Pancreas (tissue), 10 donors: Measurements from ENCODE around the gene SRRM3. TPM values are rescaled to one million over a fixed set of nuclear protein-coding genes. Genes with fewer than 3 reads are reported as not detected.

Experiments
- ATAC-seq, 4 donors: fragments of 200-7000 bp; cut with Tn5 transposase; one replicate each; pipeline versions ENCODE4 v1.8.0 to v1.9.1; 2020; ENCODE audit warnings: mild to moderate bottlenecking in 4 of 4, moderate library complexity in 4 of 4
- DNase-seq, 6 donors: peaks; one replicate each; pipeline ENCODE4 v3.0.0-alpha.2; 2020
- FAIRE-seq: peaks from 2 replicates; lab custom pipeline; 2012; peaks lifted over from hg19 to GRCh38; lab: Jason Lieb, UNC
- H3K27ac ChIP-seq, 4 donors: fragments of 200-600 bp; sonication (generic); 1 replicate in 3 of 4; 2 replicates in 1 of 4; pipeline versions ENCODE4 v1.5.0 to v1.8.0; 2020
- H3K27me3 ChIP-seq, 4 donors: fragments of 200-600 bp; one replicate each; pipeline ENCODE4 v1.8.0; 2021
- H3K36me3 ChIP-seq, 3 donors: fragments of 200-600 bp; sonication (generic) in 1 of 3; one replicate each; pipeline versions ENCODE4 v1.5.0 to v1.8.0; 2020 to 2021
- H3K4me1 ChIP-seq, 3 donors: fragments of 200-600 bp; one replicate each; pipeline ENCODE4 v1.8.0; 2021
- H3K4me3 ChIP-seq, 4 donors: fragments of 200-600 bp; sonication (generic) in 2 of 4; one replicate each; pipeline versions ENCODE4 v1.5.0 to v1.8.0; 2020 to 2021
- H3K9me3 ChIP-seq, 4 donors: fragments of 200-600 bp; one replicate each; pipeline ENCODE4 v1.8.0; 2021
- CTCF ChIP-seq, 4 donors: fragments of 200-600 bp; sonication (generic) in 3 of 4; IDR thresholded peaks; one replicate each; pipeline versions ENCODE4 v1.5.0 to v1.8.0; 2021; ENCODE audit warnings: antibody characterized with exemption in 4 of 4
- WGBS, 2 donors: extraction: QIAGEN DNeasy Blood & Tissue Kit; methylation state at CpG; one replicate each; pipeline ENCODE4 v1.1.7; 2013; 5-methylcytosine and 5-hydroxymethylcytosine counted together
- intact Hi-C, 3 donors: fragments of 100-400 bp; cut with DNase I; formaldehyde crosslinking; loops; one replicate each; pipeline versions ENCODE4 v1.11.1 to v1.14.2; 2022
- polyA plus RNA-seq, 2 donors: library from polyadenylated mRNA; stranded (reverse); fragments of 200-250 nt; gene quantifications; one replicate each; pipeline ENCODE4 v1.2.3, GENCODE V29; 2013
- total RNA-seq, 6 donors: library from RNA; stranded (reverse); fragmentation: NEBNext Ultra II Directional in 4 of 6; extraction: Animal tissue kit (Norgen Biotek cat#: 25700) in 4 of 6; gene quantifications; one replicate each; pipeline versions ENCODE4 v1.2.1 to v1.2.4, GENCODE V29; 2021 to 2023
- donor health status: healthy with polysubstance abuse.
- donor health status: DM: no; HTN: no; CAD: no; lungs with moderate emphysema.
- donor health status: DM: no; HTN: no; CAD: no.
- donor health status: control.
- donor health status: control.
- donor health status: Bipolar disorder and iron deficiency.
- donor health status: DM: yes; HTN: yes; CAD: no.
- donor health status: DM: no; HTN: no; CAD: no.
- donor health status: DM: no; HTN: no; CAD: no.
- donor health status: DM: yes; HTN: yes; CAD: no.

SRRM3 gene
- total and polyA plus RNA-seq, 8 donors = 1.2 to 10.4 (median 2.0) TPM

- Histone ChIP-seq H3K27me3 (no peaks in the 10 kb centered on the region), H3K27ac (no peak overlapping the region), H3K4me1 (no peaks in the 10 kb centered on the region), H3K36me3 (no peaks in the 10 kb centered on the region), H3K9me3 (no peaks in the 10 kb centered on the region), H3K4me3 (no peak overlapping the region)
- intact Hi-C loops = no loop called here
- no peak for ATAC-seq
- no peak for DNase-seq
- no peak for FAIRE-seq
- 83 to 88% methylated on average over 10 of the region's 10 CpGs for WGBS, 2 donors
- no peak for TF ChIP-seq CTCF (IDR thresholded peaks at IDR 0.05)
Observed at GRCh38 chr7:76247938-76248337, 46.2 kb downstream of the SRRM3 start.

- intact Hi-C loops = no loop called here
- Histone ChIP-seq H3K27me3 (no peaks in the 10 kb centered on the region), H3K36me3 (no peaks in the 10 kb centered on the region), H3K4me1 (no peaks in the 10 kb centered on the region), H3K4me3 (no peak overlapping the region), H3K9me3 (no peaks in the 10 kb centered on the region), H3K27ac (no peak overlapping the region)
- ATAC-seq (no peak), DNase-seq (no peak), FAIRE-seq (no peak)
- WGBS, 2 donors = 79 to 84% methylated on average over 6 of the region's 6 CpGs
- TF ChIP-seq CTCF (IDR thresholded peaks at IDR 0.05) = no peak
Observed at GRCh38 chr7:76252021-76252420, 50.3 kb downstream of the SRRM3 start.

- 77 to 78% methylated on average over 4 of the region's 4 CpGs for WGBS, 2 donors
- Histone ChIP-seq H3K27me3 (no peaks in the 10 kb centered on the region), H3K36me3 (no peaks in the 10 kb centered on the region), H3K9me3 (no peaks in the 10 kb centered on the region), H3K27ac (no peak overlapping the region), H3K4me3 (no peak overlapping the region), H3K4me1 (no peaks in the 10 kb centered on the region)
- DNase-seq (no peak), FAIRE-seq (no peak), ATAC-seq (no peak)
- intact Hi-C loops = no loop called here
- no peak for TF ChIP-seq CTCF (IDR thresholded peaks at IDR 0.05)
Observed at GRCh38 chr7:76254781-76255180, 53.1 kb downstream of the SRRM3 start.

GRCh38 chr7:76257973-76258372 is 56.3 kb downstream of the SRRM3 start:
- Histone ChIP-seq H3K4me1 (no peaks in the 10 kb centered on the region), H3K4me3 (no peak overlapping the region), H3K27ac (no peak overlapping the region), H3K36me3 (no peaks in the 10 kb centered on the region), H3K9me3 (no peaks in the 10 kb centered on the region), H3K27me3 (no peaks in the 10 kb centered on the region)
- no peak for TF ChIP-seq CTCF (IDR thresholded peaks at IDR 0.05)
- no peak for ATAC-seq
- no peak for DNase-seq
- FAIRE-seq = no peak
- WGBS, 2 donors = 56 to 59% methylated on average over 8 of the region's 8 CpGs
- intact Hi-C loops = no loop called here

- ATAC-seq = peak in 3 of 4 donors; percentile 23 to 38 (median 33)
- intact Hi-C loops = loop anchor here in 2 of 3 donors (5.0 to 10.0 kb wide), 2 partner anchors 75 to 77 kb away; no protein-coding TSS in a partner anchor
- H3K9me3 ChIP-seq = no peaks in the 10 kb centered on the region
- H3K36me3 ChIP-seq = no peaks in the 10 kb centered on the region
- H3K4me1 ChIP-seq = no peaks in the 10 kb centered on the region
- H3K27ac ChIP-seq = no peak overlapping the region
- FAIRE-seq = no peak
- peak in 1 of 6 donors; percentile 61 for DNase-seq
- no peak for TF ChIP-seq CTCF (IDR thresholded peaks at IDR 0.05)
- WGBS, 2 donors = 16 to 29% methylated on average over 30 to 50 of the region's 50 CpGs
- no peaks in the 10 kb centered on the region for H3K27me3 ChIP-seq
- peak overlapping the region in 2 of 4 donors; percentile 26 to 46 for H3K4me3 ChIP-seq
Observed at GRCh38 chr7:76259124-76260093, 57.7 kb downstream of the SRRM3 start.
